B cell (primary cell): Measurements from ENCODE around the gene MAEA. TPM values are rescaled to one million over a fixed set of nuclear protein-coding genes. Genes with fewer than 3 reads are reported as not detected.

Experiments
- ATAC-seq: fragments of 200-7000 bp; cut with Tn5 transposase; one replicate; pipeline ENCODE4 v1.10.0; 2021; ENCODE audit warnings: low read depth, mild to moderate bottlenecking, moderate number of reproducible peaks, moderate library complexity
- CTCF ChIA-PET: fragments of 350-600 bp; sonication (Branson Sonifier 250); formaldehyde crosslinking; loops from one replicate; lab custom pipeline; 2021; ENCODE audit warnings: antibody characterized with exemption, inconsistent platforms; lab: Charles Lee
- POLR2A ChIA-PET: fragments of 350-600 bp; sonication (Branson Sonifier 250); formaldehyde crosslinking; loops from one replicate; lab custom pipeline; 2021; ENCODE audit warnings: antibody characterized with exemption; lab: Charles Lee
- DNase-seq: peaks from one replicate; pipeline ENCODE4 v3.0.0; 2013
- H2AFZ ChIP-seq: 2 replicates; pipeline ENCODE4 v1.6.1; 2012; ENCODE audit warnings: mild to moderate bottlenecking, low read depth, low read length; ENCODE audit not compliant: insufficient read depth, poor library complexity, severe bottlenecking
- H3K27ac ChIP-seq, 2 donors: 1 replicate in 1 of 2; 2 replicates in 1 of 2; pipeline ENCODE4 v1.5.1; 2012 to 2013; ENCODE audit warnings: low read length in 2 of 2, mild to moderate bottlenecking in 2 of 2, moderate library complexity in 1 of 2
- H3K27me3 ChIP-seq, 4 experiments: fragments of 200-600 bp in 1 of 4; sonication (generic) in 1 of 4; replicated peaks in 1 of 4; 1 replicate in 2 of 4; 2 replicates in 2 of 4; pipeline versions ENCODE4 v1.6.1 to v1.7.0; 2013 to 2016; ENCODE audit warnings: low read length in 3 of 4, mild to moderate bottlenecking in 2 of 4, mixed read lengths in 1 of 4, moderate library complexity in 1 of 4; ENCODE audit not compliant: insufficient read depth in 4 of 4, control insufficient read depth in 3 of 4; ENCODE audit errors: control extremely low read depth in 1 of 4
- H3K36me3 ChIP-seq, 2 experiments: replicated peaks in 1 of 2; 1 replicate in 1 of 2; 2 replicates in 1 of 2; pipeline versions ENCODE4 v1.6.1 to v1.7.1; 2013; ENCODE audit warnings: low read length in 1 of 2; ENCODE audit not compliant: insufficient read depth in 2 of 2, control insufficient read depth in 1 of 2; ENCODE audit errors: control extremely low read depth in 1 of 2, extremely low read depth in 1 of 2
- H3K4me1 ChIP-seq, 2 donors: fragments of 200-600 bp in 1 of 2; sonication (generic) in 1 of 2; 1 replicate in 1 of 2; 2 replicates in 1 of 2; pipeline versions ENCODE4 v1.5.1 to v1.6.1; 2013 to 2017; ENCODE audit warnings: low read length in 2 of 2; ENCODE audit not compliant: control insufficient read depth in 2 of 2, insufficient read depth in 2 of 2
- H3K4me2 ChIP-seq: replicated peaks from 2 replicates; pipeline ENCODE3; 2012; ENCODE audit warnings: mild to moderate bottlenecking, low read depth, low read length; ENCODE audit not compliant: poor library complexity, severe bottlenecking
- H3K4me3 ChIP-seq, 5 experiments: fragments of 200-600 bp in 1 of 5; sonication (generic) in 1 of 5; 1 replicate in 3 of 5; 2 replicates in 2 of 5; pipeline versions ENCODE4 v1.5.1 to v1.7.0; 2011 to 2016; ENCODE audit warnings: low read length in 4 of 5, mild to moderate bottlenecking in 4 of 5, low read depth in 2 of 5, control low read depth in 1 of 5, moderate library complexity in 1 of 5; ENCODE audit not compliant: insufficient read depth in 1 of 5; ENCODE audit errors: control extremely low read depth in 1 of 5, extremely low read depth in 1 of 5
- H3K79me2 ChIP-seq: fragments of 200-600 bp; sonication (generic); one replicate; pipeline ENCODE4 v1.6.0; 2016; ENCODE audit warnings: low read length; ENCODE audit not compliant: control insufficient read depth, insufficient read depth
- H3K9ac ChIP-seq: fragments of 200-600 bp; sonication (generic); 2 replicates; pipeline ENCODE4 v1.6.1; 2017; ENCODE audit warnings: mild to moderate bottlenecking, low read length, moderate library complexity
- H3K9me3 ChIP-seq, 3 donors: one replicate each; pipeline versions ENCODE4 v1.6.1 to v1.7.1; 2013; ENCODE audit warnings: low read length in 2 of 3; ENCODE audit not compliant: control insufficient read depth in 2 of 3, insufficient read depth in 1 of 3; ENCODE audit errors: control extremely low read depth in 1 of 3
- H4K20me1 ChIP-seq: 2 replicates; pipeline ENCODE4 v1.6.0; 2012; ENCODE audit warnings: mild to moderate bottlenecking, low read length; ENCODE audit not compliant: insufficient read depth, control insufficient read depth, poor library complexity, severe bottlenecking
- H3K27ac Mint-ChIP-seq: one replicate; pipeline ENCODE4 v1.8.0; 2021; ENCODE audit warnings: mixed read lengths
- H3K27me3 Mint-ChIP-seq: one replicate; pipeline ENCODE4 v1.8.0; 2021; ENCODE audit warnings: mixed read lengths
- H3K4me1 Mint-ChIP-seq: one replicate; pipeline ENCODE4 v1.8.0; 2021; ENCODE audit warnings: mixed read lengths
- H3K4me3 Mint-ChIP-seq: one replicate; pipeline ENCODE4 v1.8.0; 2021; ENCODE audit warnings: mixed read lengths
- H3K9me3 Mint-ChIP-seq: one replicate; pipeline ENCODE4 v1.8.0; 2022; ENCODE audit warnings: mixed read lengths; ENCODE audit not compliant: insufficient read depth
- CTCF ChIP-seq: fragments of 200-600 bp; IDR thresholded peaks from one replicate; pipeline ENCODE4 v1.8.0; 2022; ENCODE audit warnings: antibody characterized with exemption, mild to moderate bottlenecking
- EZH2 ChIP-seq: IDR thresholded peaks from 2 replicates; pipeline ENCODE4 v1.6.1; 2012; ENCODE audit warnings: borderline replicate concordance, low read depth, mild to moderate bottlenecking, moderate library complexity, low read length; ENCODE audit not compliant: insufficient read depth, poor library complexity, severe bottlenecking
- WGBS: methylation state at CpG from one replicate; pipeline ENCODE4 v1.1.5; 2013; ENCODE audit warnings: missing lambda C conversion rate; ENCODE audit not compliant: insufficient coverage; 5-methylcytosine and 5-hydroxymethylcytosine counted together
- intact Hi-C: fragments of 100-400 bp; cut with micrococcal nuclease; formaldehyde crosslinking; loops from one replicate; pipeline ENCODE4 v1.10.0; 2022
- polyA plus RNA-seq: library from polyadenylated mRNA; depleted of rRNA; stranded (reverse); fragments of >200 nt; gene quantifications from 2 replicates; pipeline ENCODE4 v1.2.3, GENCODE V29; 2012
- total RNA-seq, 2 donors: library from RNA; stranded (reverse); fragments of 120-200 nt in 1 of 2; gene quantifications; 1 replicate in 1 of 2; 2 replicates in 1 of 2; pipeline versions ENCODE4 v1.2.3 to v1.2.4, GENCODE V29; 2013 to 2022

Gene MAEA
- total and polyA plus RNA-seq, 2 donors (not counting 1 experiment from before 2014, with no cell fraction given) = 106 to 107 TPM

- Mint-ChIP-seq H3K4me3 (no peak overlapping the region), H3K4me1 (peaks cover 9% of the 10 kb centered on the region), H3K27ac (no peak overlapping the region), H3K27me3 (no peaks in the 10 kb centered on the region), H3K9me3 (no peaks in the 10 kb centered on the region)
- Histone ChIP-seq H3K27me3 (no peaks in the 10 kb centered on the region), H3K9me3 (peaks cover 0 to 15% (median 4%) of the 10 kb centered on the region in 3 donors), H3K4me1 (peaks cover 14 to 16% of the 10 kb centered on the region in 2 donors), H3K36me3 (no peaks in the 10 kb centered on the region), H3K4me2 (no peak overlapping the region), H3K9ac (no peak overlapping the region), H2AFZ (no peak overlapping the region), H3K79me2 (peaks cover 14% of the 10 kb centered on the region), H3K4me3 (no peak overlapping the region), H4K20me1 (peaks cover 7% of the 10 kb centered on the region), H3K27ac (no peak overlapping the region)
- WGBS = 90% methylated on average over 19 of the region's 21 CpGs
- no peak for ATAC-seq
- DNase-seq = peak; percentile 27
- TF ChIP-seq CTCF (no peak), EZH2 (no peak)
- ChIA-PET POLR2A (no interaction called here), CTCF (interaction anchor here (1.0 to 1.4 kb wide), 3 partner anchors 18 to 155 kb away, joined by 3 to 4 read pairs (median 3); no protein-coding TSS in a partner anchor)
- intact Hi-C loops = loop anchor here (10.0 kb wide), 1 partner anchor 611 kb away; the partner anchor contains the start of genes ATP5ME and MYL5
Observed at GRCh38 chr4:1285790-1286553, 3.7 kb upstream of the MAEA start.

- peaks cover 35% of the 10 kb centered on the region for H4K20me1 ChIP-seq
- no peaks in the 10 kb centered on the region for H3K9me3 Mint-ChIP-seq
- peak overlapping the region; percentile 92 for H3K4me2 ChIP-seq
- H3K27me3 Mint-ChIP-seq = no peaks in the 10 kb centered on the region
- H3K79me2 ChIP-seq = peaks cover 41% of the 10 kb centered on the region
- no peaks in the 10 kb centered on the region for H3K27me3 ChIP-seq
- H2AFZ ChIP-seq = peak overlapping the region; percentile 87
- 87% methylated on average over 3 of the region's 7 CpGs for WGBS
- H3K9me3 ChIP-seq = peaks cover 0 to 15% (median 4%) of the 10 kb centered on the region in 3 donors
- ChIA-PET CTCF (interaction anchor here (1.1 to 2.6 kb wide), 3 partner anchors 21 to 158 kb away, joined by 3 to 10 read pairs (median 5); no protein-coding TSS in a partner anchor), POLR2A (interaction anchor here (1.0 to 2.3 kb wide), 2 partner anchors 40 to 58 kb away, joined by 3 to 16 read pairs; partner anchors contain the start of genes CTBP1 and UVSSA)
- H3K4me1 ChIP-seq = peaks cover 30 to 36% of the 10 kb centered on the region in 2 donors
- ATAC-seq (no peak), DNase-seq (no peak)
- intact Hi-C loops = loop anchor here (1.0 to 10.0 kb wide), 5 partner anchors 21 to 614 kb away; partner anchors contain the start of genes ATP5ME, CTBP1, MYL5 and UVSSA
- H3K27ac Mint-ChIP-seq = peak overlapping the region; percentile 59
- H3K9ac ChIP-seq = peak overlapping the region; percentile 89
- peak overlapping the region; percentile 89 for H3K4me3 Mint-ChIP-seq
- H3K4me3 ChIP-seq = peak overlapping the region; percentile 52 to 83 (median 79)
- H3K36me3 ChIP-seq = no peaks in the 10 kb centered on the region
- TF ChIP-seq CTCF (no peak), EZH2 (no peak)
- H3K27ac ChIP-seq = peak overlapping the region; percentile 65 to 88
- peaks cover 32% of the 10 kb centered on the region for H3K4me1 Mint-ChIP-seq
Observed at GRCh38 chr4:1288786-1289185, 905 bp upstream of the MAEA start.
